Suppressor macrophage treated with lipopolysaccharide for 4 hours (primary cell): ENCODE measurements around the gene DAAM2.

Experiments
- DNase-seq: peaks from one replicate; pipeline ENCODE4 v3.0.0-alpha.2; 2020

The DAAM2 gene

DNA sequence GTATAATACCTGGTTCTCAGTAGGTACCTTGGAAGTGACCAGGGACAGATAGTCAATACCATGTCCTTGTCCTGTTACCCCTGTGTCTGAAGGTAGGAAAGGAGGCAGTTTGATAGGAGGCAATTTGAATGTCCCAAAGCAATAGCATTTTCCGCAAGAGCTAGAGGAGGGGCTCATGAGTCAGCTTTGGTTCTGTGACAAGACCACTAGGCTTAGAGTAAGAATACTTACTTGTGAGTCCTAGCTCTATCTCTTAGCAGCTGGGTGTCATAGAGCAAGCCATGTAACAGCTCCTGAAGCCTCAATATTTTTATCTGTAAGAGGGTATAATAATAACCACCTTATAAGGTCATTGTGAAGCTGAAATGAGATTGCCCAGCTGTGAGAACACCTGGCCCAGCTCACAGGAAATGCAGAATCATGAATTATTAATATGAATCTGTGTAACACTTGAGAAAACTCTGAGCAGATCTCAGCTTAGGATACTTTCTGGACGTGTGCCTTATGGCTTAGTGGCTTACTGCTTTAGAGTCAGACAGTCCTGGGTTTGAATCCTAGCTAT lies 58.6 kb downstream of the DAAM2 start:
- no peak for DNase-seq

DNA sequence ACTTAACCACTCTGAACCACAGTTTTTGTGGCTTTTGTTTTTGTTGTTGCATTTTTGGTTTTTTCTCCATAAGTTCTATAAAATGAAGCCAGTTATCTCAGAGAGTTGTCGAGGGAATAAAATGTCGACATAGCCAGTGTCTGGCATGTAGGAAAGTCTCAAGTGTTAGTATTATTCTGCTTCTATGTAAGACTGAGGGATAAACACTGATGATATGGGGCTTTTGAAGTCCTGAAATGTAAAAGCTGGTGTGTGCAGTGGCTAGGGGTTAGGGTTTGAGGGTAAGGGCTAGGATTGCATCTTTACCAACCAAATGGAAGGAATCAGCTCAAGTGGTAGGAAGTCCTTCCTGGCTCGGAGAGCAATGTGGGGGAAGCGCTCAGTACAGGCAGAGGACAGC lies 59.2 kb downstream of the DAAM2 start:
- DNase-seq = no peak

- DNase-seq = no peak
These were observed 60.1 kb downstream of the DAAM2 start for GRCh38 chr6:39852324-39852723.

DNA sequence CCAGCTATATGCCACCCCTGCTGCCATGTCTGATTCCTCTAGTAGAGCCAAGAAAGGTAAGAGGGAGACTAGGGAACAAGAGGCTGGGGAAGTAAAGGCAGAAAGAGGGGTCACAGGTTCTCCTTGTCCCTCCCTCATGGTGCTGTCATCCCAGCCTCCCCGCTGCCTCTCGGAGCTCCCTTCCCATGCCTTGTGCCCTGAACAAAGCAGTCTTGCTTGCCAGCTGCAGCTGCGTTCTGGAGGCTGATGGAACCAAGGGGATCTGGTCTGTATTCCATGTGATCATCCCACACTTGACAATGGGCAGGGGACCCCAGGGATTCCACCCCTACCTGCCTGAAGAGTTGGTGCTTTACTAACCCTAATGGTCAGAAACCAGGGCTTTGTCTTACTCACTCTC lies 61.4 kb downstream of the DAAM2 start:
- no peak for DNase-seq

GRCh38 chr6:39855356-39855995 lies 63.3 kb downstream of the DAAM2 start:
- DNase-seq = no peak

DNA sequence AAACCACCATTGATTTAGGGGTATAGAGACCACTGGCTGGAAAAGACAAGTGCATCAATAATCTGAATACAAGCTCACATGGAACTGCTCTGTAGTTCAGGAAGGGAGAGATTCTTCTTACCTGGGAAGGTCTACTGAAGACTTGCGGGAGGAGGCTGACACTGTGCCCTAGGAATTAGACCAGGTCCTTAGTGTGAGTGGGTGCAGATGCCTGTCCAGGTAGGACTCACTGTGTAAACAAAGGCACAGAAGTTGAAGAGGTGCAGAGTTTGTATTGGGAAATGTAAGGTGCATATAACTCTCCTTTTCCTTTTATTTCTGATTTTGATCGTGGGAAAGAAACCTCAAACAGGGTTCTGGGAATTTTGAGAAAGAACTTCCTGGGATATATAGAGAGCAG lies 66.8 kb downstream of the DAAM2 start:
- no peak for DNase-seq

- DNase-seq = no peak
These were observed 69.5 kb downstream of the DAAM2 start for GRCh38 chr6:39861663-39862062.

GRCh38 chr6:39865011-39865888 lies 73.1 kb downstream of the DAAM2 start:
- DNase-seq = peak; percentile 79

GRCh38 chr6:39867592-39867991 lies 75.4 kb downstream of the DAAM2 start:
- no peak for DNase-seq

DNA sequence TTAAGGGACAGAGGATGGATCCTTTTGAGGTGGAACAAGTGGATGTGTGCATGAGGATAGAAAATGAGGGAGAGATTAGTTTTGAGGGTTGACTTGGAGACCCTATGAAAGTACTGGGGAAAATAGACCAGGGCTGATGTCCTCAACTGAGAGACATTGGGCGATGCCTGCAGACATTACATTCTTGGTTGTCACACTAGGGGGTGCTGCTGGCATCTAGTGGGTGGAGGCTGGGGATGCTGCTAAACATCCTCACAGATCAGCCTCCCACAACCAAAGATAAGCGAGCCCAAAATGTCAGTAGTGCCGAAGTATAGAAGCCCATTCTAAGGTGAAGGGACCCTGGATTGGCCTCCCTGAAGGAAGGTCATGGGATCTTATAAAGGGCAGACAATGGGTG lies 78.8 kb downstream of the DAAM2 start:
- DNase-seq = no peak

DNA sequence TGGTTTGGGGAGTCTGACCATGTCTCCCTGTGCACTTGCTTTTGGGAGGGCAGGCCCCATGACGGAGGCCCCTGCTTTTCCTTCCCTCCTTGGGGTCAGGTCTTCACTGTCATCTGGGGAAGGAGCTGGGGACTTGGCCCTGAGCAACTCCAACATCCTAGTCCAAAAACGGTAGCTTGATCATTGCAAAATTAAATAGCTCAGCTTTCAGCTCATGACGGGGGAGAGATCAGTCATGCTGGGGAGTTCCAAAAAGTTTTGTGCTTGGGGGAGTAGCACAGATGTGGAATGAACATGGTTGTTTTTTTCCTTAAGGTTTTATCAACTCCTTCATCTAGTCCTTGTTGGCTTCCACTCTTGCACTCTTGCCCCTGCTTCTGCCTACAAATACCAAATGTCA lies 81.3 kb downstream of the DAAM2 start:
- DNase-seq = no peak

- DNase-seq = no peak
These were observed 83.9 kb downstream of the DAAM2 start for GRCh38 chr6:39876111-39876510.

DNA sequence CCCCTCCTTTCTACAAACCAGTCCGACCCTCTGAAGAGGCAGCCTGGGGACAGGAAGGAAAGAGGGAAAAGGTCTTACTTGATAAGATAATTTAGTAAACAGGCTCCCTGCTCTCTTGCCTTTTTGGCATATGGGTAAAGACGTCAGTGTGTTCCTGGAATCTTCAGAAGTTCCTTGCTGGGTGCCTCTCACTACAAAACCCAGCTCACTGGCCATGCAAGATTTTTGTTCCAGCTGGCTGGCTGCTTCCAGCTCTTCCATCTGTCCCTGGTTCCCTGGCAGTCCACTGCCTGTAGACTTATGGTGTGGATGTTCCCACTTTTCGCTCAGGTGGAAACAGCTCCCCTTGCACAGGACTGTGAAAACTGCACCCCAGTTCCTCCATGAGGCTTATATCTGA lies 84.7 kb downstream of the DAAM2 start:
- DNase-seq = no peak

- DNase-seq = no peak
These were observed 87.4 kb downstream of the DAAM2 start for GRCh38 chr6:39879535-39879934.

DNA sequence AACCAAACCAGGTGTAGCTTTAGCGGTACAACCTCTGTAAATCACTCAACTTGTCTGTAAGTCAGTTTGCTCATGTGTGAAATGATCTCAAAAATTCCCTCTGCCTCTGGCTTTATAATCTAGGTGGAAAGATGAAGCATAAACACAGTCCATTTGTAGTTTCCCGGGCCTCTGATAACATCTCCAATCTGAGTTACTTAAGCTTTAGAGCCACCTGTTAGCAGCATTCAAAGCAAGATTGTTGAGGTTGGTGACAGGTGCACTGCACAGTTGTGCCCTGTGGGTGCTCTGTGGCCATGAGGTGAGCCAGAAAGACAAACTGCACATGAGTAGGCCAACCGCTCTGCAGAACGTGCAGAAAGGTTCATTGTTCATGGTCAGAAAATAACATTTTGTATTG lies 88.4 kb downstream of the DAAM2 start:
- DNase-seq = no peak

- no peak for DNase-seq
These were observed 89.8 kb downstream of the DAAM2 start for GRCh38 chr6:39881851-39882530.

GRCh38 chr6:39882531-39882899 lies 90.3 kb downstream of the DAAM2 start:
- no peak for DNase-seq

DNA sequence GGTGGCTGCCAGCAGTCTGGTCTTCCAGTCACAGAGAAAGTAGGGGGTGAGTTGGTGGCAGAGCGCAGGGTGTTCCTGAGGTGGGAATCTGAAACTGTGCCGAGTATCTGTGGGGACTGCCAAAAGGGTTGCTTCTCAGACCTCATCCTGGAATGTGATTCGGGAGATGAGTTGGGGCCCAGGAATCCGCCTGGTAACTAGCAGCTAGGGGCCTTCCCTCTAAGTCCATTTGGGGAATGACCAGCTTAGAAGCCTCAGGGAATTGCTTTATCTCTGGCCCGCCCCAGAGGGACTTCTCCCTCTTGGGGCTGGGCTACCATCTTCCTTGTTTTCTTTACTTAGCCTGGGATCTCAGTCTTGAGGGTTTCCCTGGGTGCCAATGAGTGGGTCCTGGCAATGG lies 92.5 kb downstream of the DAAM2 start:
- DNase-seq = no peak

DNA sequence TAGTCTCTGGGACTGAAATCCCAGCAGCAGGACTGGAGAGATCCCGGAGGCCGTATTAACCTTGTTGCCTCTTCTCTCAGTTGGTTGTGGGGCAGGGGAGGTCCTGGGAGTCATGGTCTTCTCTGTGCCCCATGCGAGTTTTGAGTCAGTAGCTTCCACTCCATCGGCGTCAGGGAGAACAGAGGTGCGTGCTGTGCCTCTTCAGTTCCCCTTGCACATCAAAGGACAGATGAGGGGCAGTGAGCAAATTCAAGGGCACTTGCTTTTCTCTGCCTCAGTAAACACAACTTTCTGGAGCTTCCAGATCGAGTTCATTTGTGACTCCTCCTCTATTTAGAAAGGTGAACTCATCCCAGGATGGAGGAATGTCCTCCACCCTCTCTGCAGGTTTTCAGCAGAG lies 93.5 kb downstream of the DAAM2 start:
- DNase-seq = no peak

DNA sequence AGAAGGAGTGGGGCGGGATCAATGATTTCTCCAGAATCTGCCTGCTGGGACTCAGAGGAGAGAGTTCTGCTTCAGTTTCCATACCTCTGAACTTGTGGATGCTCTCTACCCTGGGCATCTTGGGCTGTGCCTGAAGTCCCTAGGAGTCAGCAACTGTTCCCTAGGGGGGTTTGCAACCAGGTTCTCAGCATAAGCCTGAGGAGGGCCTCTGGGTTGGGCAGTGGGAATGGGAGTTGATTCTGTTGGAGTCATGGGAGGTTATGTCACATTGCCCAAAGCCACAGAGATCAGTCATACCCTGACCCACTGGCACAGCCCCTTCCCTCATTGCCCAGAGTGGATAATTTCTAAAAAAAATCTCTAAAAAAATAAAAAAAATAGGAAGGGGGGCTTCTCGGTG lies 94.7 kb downstream of the DAAM2 start:
- DNase-seq = no peak

- DNase-seq = no peak
These were observed 95.7 kb downstream of the DAAM2 start for GRCh38 chr6:39887692-39888450.

GRCh38 chr6:39889229-39889628 lies 97.1 kb downstream of the DAAM2 start:
- no peak for DNase-seq

- no peak for DNase-seq
These were observed 99.2 kb downstream of the DAAM2 start for GRCh38 chr6:39891353-39891752.
